Trophoblast cell (in vitro differentiated cells and primary cell): Measurements from ENCODE around the gene XPR1.

Experiments used
- DNase-seq, 2 donors: peaks; one replicate each; pipeline ENCODE4 v3.0.0-alpha.2; 2016
- H2AFZ ChIP-seq: 2 replicates; pipeline ENCODE4 v1.6.1; 2013; ENCODE audit warnings: low read length, moderate library complexity, mild to moderate bottlenecking; ENCODE audit not compliant: insufficient read depth, poor library complexity
- H2AK5ac ChIP-seq: 2 replicates; pipeline ENCODE4 v1.6.1; 2013; ENCODE audit warnings: mild to moderate bottlenecking, low read length
- H2BK120ac ChIP-seq: 2 replicates; pipeline ENCODE4 v1.6.1; 2013; ENCODE audit warnings: low read length, mild to moderate bottlenecking, moderate library complexity; ENCODE audit not compliant: insufficient read depth, poor library complexity
- H2BK12ac ChIP-seq: 2 replicates; pipeline ENCODE4 v1.6.1; 2013; ENCODE audit warnings: mild to moderate bottlenecking, low read length, moderate library complexity
- H2BK5ac ChIP-seq: 2 replicates; pipeline ENCODE4 v1.6.1; 2013; ENCODE audit warnings: low read length, low read depth, moderate library complexity, mild to moderate bottlenecking; ENCODE audit not compliant: poor library complexity
- H3K14ac ChIP-seq: 2 replicates; pipeline ENCODE4 v1.6.1; 2013; ENCODE audit warnings: mild to moderate bottlenecking, low read length
- H3K18ac ChIP-seq: 2 replicates; pipeline ENCODE4 v1.6.1; 2013; ENCODE audit warnings: mild to moderate bottlenecking, low read length
- H3K23ac ChIP-seq: 2 replicates; pipeline ENCODE4 v1.6.1; 2013; ENCODE audit warnings: low read length
- H3K27ac ChIP-seq: 2 replicates; pipeline ENCODE4 v1.5.1; 2013; ENCODE audit warnings: low read depth, mild to moderate bottlenecking, inconsistent platforms, low read length, moderate library complexity
- H3K27me3 ChIP-seq: 2 replicates; pipeline ENCODE4 v1.6.1; 2013; ENCODE audit warnings: inconsistent platforms, mild to moderate bottlenecking, low read length, moderate library complexity; ENCODE audit not compliant: insufficient read depth
- H3K36me3 ChIP-seq, 2 experiments: 1 replicate in 1 of 2; 2 replicates in 1 of 2; pipeline ENCODE4 v1.6.1; 2013; ENCODE audit warnings: low read length in 2 of 2, mild to moderate bottlenecking in 2 of 2, moderate library complexity in 1 of 2; ENCODE audit not compliant: insufficient read depth in 2 of 2, control insufficient read depth in 1 of 2
- H3K4ac ChIP-seq: 2 replicates; pipeline ENCODE4 v1.6.1; 2013; ENCODE audit warnings: low read depth, mild to moderate bottlenecking, low read length, moderate library complexity
- H3K4me1 ChIP-seq, 2 experiments: 1 replicate in 1 of 2; 2 replicates in 1 of 2; pipeline ENCODE4 v1.6.1; 2013; ENCODE audit warnings: low read length in 2 of 2, mild to moderate bottlenecking in 2 of 2, moderate library complexity in 1 of 2; ENCODE audit not compliant: insufficient read depth in 2 of 2, control insufficient read depth in 1 of 2
- H3K4me2 ChIP-seq: 2 replicates; pipeline ENCODE4 v1.6.1; 2013; ENCODE audit warnings: inconsistent platforms, mild to moderate bottlenecking, low read length, moderate library complexity
- H3K4me3 ChIP-seq: 2 replicates; pipeline ENCODE4 v1.5.1; 2013; ENCODE audit warnings: mild to moderate bottlenecking, low read depth, low read length, inconsistent platforms
- H3K79me1 ChIP-seq: one replicate; pipeline ENCODE4 v1.6.1; 2013; ENCODE audit warnings: low read length
- H3K79me2 ChIP-seq: 2 replicates; pipeline ENCODE4 v1.6.1; 2013; ENCODE audit warnings: low read length, mild to moderate bottlenecking; ENCODE audit not compliant: control insufficient read depth, insufficient read depth, poor library complexity
- H3K9ac ChIP-seq: 2 replicates; pipeline ENCODE4 v1.6.1; 2013; ENCODE audit warnings: mild to moderate bottlenecking, low read length
- H3K9me3 ChIP-seq: 2 replicates; pipeline ENCODE4 v1.6.1; 2013; ENCODE audit warnings: low read depth, mild to moderate bottlenecking, control low read depth, inconsistent platforms, low read length; ENCODE audit not compliant: insufficient read depth
- H4K12ac ChIP-seq: 2 replicates; pipeline ENCODE4 v1.6.1; 2013; ENCODE audit warnings: low read depth, mild to moderate bottlenecking, low read length, moderate library complexity
- H4K8ac ChIP-seq: 2 replicates; pipeline ENCODE4 v1.6.1; 2013; ENCODE audit warnings: low read depth, mild to moderate bottlenecking, low read length, moderate library complexity
- H4K91ac ChIP-seq: one replicate; pipeline ENCODE4 v1.6.1; 2013; ENCODE audit warnings: low read depth, mild to moderate bottlenecking, low read length, moderate library complexity
- WGBS: extraction: QIAGEN DNeasy Blood & Tissue Kit; methylation state at CpG from one replicate; pipeline ENCODE4 v1.1.7; 2013; ENCODE audit warnings: missing lambda C conversion rate; ENCODE audit not compliant: insufficient read length, insufficient coverage; ENCODE audit errors: extremely low coverage; 5-methylcytosine and 5-hydroxymethylcytosine counted together

Gene XPR1

DNA sequence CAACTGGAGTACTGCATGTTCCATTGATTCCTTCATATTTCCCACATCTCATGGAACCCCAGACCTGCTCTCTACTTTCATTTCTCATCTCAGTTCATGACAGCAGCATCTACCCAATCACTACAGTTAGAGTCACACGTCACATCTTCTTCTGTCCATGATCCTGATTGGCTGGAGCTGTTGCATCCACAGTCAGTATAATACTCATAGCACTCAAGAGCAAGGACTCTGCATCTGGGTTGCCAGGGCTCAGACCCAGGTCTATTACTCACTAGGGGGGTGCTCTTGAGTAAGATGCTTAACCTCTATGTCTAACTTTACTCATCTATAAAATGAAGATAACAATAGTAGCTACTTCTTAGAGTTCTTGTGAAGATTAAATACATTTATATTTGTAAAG lies 4.4 kb upstream of the XPR1 start:
- no peak for DNase-seq
- Histone ChIP-seq H3K9ac (no peak overlapping the region), H3K14ac (no peak overlapping the region), H4K91ac (no peak overlapping the region), H3K9me3 (no peaks in the 10 kb centered on the region), H3K4ac (no peak overlapping the region), H3K27me3 (no peaks in the 10 kb centered on the region), H3K18ac (no peak overlapping the region), H3K4me1 (no peaks in the 10 kb centered on the region), H2BK12ac (no peak overlapping the region), H2AK5ac (no peak overlapping the region), H2BK5ac (no peak overlapping the region), H3K4me3 (no peak overlapping the region), H3K79me1 (peaks cover 3% of the 10 kb centered on the region), H3K27ac (no peak overlapping the region), H2AFZ (no peak overlapping the region), H4K12ac (no peak overlapping the region), H3K36me3 (no peaks in the 10 kb centered on the region), H3K79me2 (peaks cover 4% of the 10 kb centered on the region), H2BK120ac (no peak overlapping the region), H3K4me2 (no peak overlapping the region), H4K8ac (no peak overlapping the region), H3K23ac (no peak overlapping the region)
- no CpG with 5 or more reads among the region's 1 CpG for WGBS

DNA sequence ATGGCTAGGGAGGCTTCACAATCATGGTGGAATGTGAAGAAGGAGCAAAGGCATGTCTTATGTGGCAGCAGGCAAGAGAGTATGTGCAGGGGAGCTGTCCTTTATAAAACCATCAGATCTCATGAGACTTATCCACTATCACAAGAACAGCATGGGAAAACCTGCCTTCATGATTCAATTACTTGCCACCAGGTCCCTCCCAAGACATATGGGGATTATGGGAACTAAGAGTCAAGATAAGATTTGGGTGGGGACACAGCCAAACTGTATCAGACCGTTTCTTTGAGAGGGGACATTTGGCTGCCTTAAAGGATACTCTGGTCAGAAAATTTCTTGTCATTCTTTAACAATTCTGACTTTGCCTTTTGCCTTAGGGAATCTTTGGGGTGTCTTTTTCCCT lies 3.2 kb upstream of the XPR1 start:
- no peak overlapping the region for H4K8ac ChIP-seq
- no peak overlapping the region for H4K91ac ChIP-seq
- H2AK5ac ChIP-seq = no peak overlapping the region
- H2BK5ac ChIP-seq = no peak overlapping the region
- no peaks in the 10 kb centered on the region for H3K4me1 ChIP-seq
- H2BK120ac ChIP-seq = no peak overlapping the region
- no peak overlapping the region for H3K4me3 ChIP-seq
- H3K79me2 ChIP-seq = peaks cover 4% of the 10 kb centered on the region
- no peak overlapping the region for H4K12ac ChIP-seq
- H3K27ac ChIP-seq = no peak overlapping the region
- H3K79me1 ChIP-seq = peaks cover 3% of the 10 kb centered on the region
- H3K14ac ChIP-seq = no peak overlapping the region
- H3K9ac ChIP-seq = no peak overlapping the region
- H3K23ac ChIP-seq = no peak overlapping the region
- no peaks in the 10 kb centered on the region for H3K27me3 ChIP-seq
- H3K9me3 ChIP-seq = no peaks in the 10 kb centered on the region
- H3K18ac ChIP-seq = no peak overlapping the region
- H2BK12ac ChIP-seq = no peak overlapping the region
- H2AFZ ChIP-seq = no peak overlapping the region
- WGBS = no CpG with 5 or more reads among the region's 1 CpG
- H3K36me3 ChIP-seq = no peaks in the 10 kb centered on the region
- no peak overlapping the region for H3K4ac ChIP-seq
- no peak overlapping the region for H3K4me2 ChIP-seq
- DNase-seq = no peak

DNA sequence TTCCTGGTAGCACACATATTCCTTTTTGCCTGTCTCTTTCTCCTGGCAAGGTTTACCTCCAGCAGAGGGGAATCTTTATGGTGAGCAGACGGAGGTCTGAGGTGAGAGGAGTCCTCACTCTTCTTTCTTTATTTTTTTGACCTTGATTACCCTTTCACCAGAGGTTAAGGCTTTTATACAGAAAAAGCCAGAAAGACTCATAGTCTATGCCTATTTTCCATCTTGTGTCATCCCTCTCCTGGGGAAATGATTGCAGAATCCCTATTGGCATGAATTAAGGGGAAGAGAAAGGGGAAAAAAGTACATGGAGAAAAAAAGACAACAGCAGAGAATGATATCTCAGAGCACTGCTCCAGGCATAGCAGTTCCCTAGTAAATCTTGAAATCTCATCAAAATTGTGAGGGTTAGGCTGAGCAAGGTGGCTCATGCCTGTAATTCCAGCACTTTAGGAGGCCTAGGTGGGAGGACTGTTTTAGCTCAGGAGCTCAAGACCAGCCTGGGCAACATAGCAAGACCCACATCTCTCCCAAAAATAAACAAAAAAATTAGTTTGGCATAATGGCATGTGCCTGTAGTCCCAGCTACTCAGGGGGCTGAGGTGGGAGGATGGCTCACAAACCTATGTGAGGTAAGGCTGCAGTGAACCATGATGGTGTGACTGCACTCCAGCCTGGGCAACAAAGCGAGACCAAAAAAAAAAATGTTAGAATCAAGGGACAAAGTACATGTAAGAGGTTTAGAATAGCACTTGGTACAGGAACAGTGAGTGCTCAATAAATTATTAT lies 1.2 kb upstream of the XPR1 start:
- H3K23ac ChIP-seq = no peak overlapping the region
- H3K9ac ChIP-seq = no peak overlapping the region
- no peak overlapping the region for H4K8ac ChIP-seq
- H3K27ac ChIP-seq = no peak overlapping the region
- no peak overlapping the region for H3K14ac ChIP-seq
- H2AFZ ChIP-seq = no peak overlapping the region
- no peaks in the 10 kb centered on the region for H3K4me1 ChIP-seq
- no peak overlapping the region for H2BK120ac ChIP-seq
- no peak overlapping the region for H2AK5ac ChIP-seq
- no peak overlapping the region for H3K4ac ChIP-seq
- peaks cover 4% of the 10 kb centered on the region for H3K79me2 ChIP-seq
- H2BK12ac ChIP-seq = no peak overlapping the region
- WGBS = no CpG with 5 or more reads among the region's 2 CpGs
- peaks cover 3% of the 10 kb centered on the region for H3K79me1 ChIP-seq
- H3K4me2 ChIP-seq = no peak overlapping the region
- H4K91ac ChIP-seq = no peak overlapping the region
- no peaks in the 10 kb centered on the region for H3K27me3 ChIP-seq
- no peaks in the 10 kb centered on the region for H3K36me3 ChIP-seq
- H3K9me3 ChIP-seq = no peaks in the 10 kb centered on the region
- no peak overlapping the region for H3K4me3 ChIP-seq
- DNase-seq = no peak
- no peak overlapping the region for H2BK5ac ChIP-seq
- no peak overlapping the region for H4K12ac ChIP-seq
- H3K18ac ChIP-seq = no peak overlapping the region

DNA sequence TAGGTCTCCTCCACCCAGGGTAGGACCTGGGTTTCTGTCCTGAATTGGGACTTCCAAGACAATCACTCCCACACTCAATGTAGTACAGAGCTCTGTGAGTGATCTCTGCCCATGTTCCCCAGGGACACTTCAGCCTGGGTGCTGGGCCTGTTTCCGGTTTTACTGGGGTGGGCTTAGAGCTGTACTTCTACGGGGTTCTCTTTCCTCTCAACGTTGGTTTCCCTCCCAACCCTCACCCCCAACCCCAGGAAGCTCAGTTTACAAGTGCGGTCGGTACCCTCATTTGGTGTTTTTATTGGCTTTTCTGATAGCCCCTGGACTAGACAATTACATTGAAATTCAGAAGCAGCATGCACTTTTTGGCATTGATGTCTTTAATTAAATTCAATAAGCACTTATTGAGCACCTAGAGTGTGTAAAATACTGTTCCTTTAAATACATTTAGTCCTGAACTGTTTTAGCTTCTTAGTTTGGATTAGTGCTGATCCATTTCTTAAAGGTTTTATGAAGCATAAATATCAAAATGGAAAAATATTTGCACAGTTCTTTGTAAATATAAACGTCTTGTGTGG lies 542 bp upstream of the XPR1 start:
- H3K9ac ChIP-seq = no peak overlapping the region
- DNase-seq = no peak
- no peak overlapping the region for H2BK12ac ChIP-seq
- no peak overlapping the region for H2AK5ac ChIP-seq
- H3K4me1 ChIP-seq = no peaks in the 10 kb centered on the region
- H3K18ac ChIP-seq = no peak overlapping the region
- no peaks in the 10 kb centered on the region for H3K9me3 ChIP-seq
- no peak overlapping the region for H2AFZ ChIP-seq
- H3K4ac ChIP-seq = no peak overlapping the region
- H4K12ac ChIP-seq = no peak overlapping the region
- H3K27ac ChIP-seq = no peak overlapping the region
- H3K23ac ChIP-seq = no peak overlapping the region
- no peak overlapping the region for H4K91ac ChIP-seq
- H3K36me3 ChIP-seq = no peaks in the 10 kb centered on the region
- H3K79me1 ChIP-seq = peaks cover 3% of the 10 kb centered on the region
- no peak overlapping the region for H3K14ac ChIP-seq
- H3K4me2 ChIP-seq = no peak overlapping the region
- no peak overlapping the region for H3K4me3 ChIP-seq
- no peak overlapping the region for H2BK5ac ChIP-seq
- no peaks in the 10 kb centered on the region for H3K27me3 ChIP-seq
- peaks cover 4% of the 10 kb centered on the region for H3K79me2 ChIP-seq
- peak overlapping the region; percentile 9 for H4K8ac ChIP-seq
- WGBS = no CpG with 5 or more reads among the region's 6 CpGs
- no peak overlapping the region for H2BK120ac ChIP-seq
